GM19240 (cell line): Measurements from ENCODE around the gene ASB17.
"Not testable (repeated sequence)": the region's sequence is repeated elsewhere in the genome, so short reads cannot be mapped to it uniquely, and the experiment has no call there.

Experiments
- DNase-seq: peaks from one replicate; pipeline ENCODE4 v3.0.0; 2011; ENCODE audit warnings: low spot score; ENCODE audit not compliant: insufficient read length

The ASB17 gene

GRCh38 chr1:75932304-75932703 is at the start of gene ASB17:
ASB17 (minus strand) TSS chr1:75932404; CDS start chr1:75932291, 113 bp downstream.
- no peak for DNase-seq

GRCh38 chr1:75980972-75981897 is 49.0 kb upstream of the ASB17 start:
- no peak for DNase-seq

GRCh38 chr1:75970631-75971030 is 38.4 kb upstream of the ASB17 start:
- no peak for DNase-seq

GRCh38 chr1:75969550-75969949 is 37.3 kb upstream of the ASB17 start:
- no peak for DNase-seq

- no peak for DNase-seq
Measured at GRCh38 chr1:75967719-75968118, 35.5 kb upstream of the ASB17 start.

GRCh38 chr1:75964760-75965408 is 32.7 kb upstream of the ASB17 start:
- no peak for DNase-seq

- not testable (repeated sequence) for DNase-seq
Measured at GRCh38 chr1:75964110-75964759, 32.0 kb upstream of the ASB17 start.

- no peak for DNase-seq
Measured at GRCh38 chr1:75954586-75954985, 22.4 kb upstream of the ASB17 start.

GRCh38 chr1:75953461-75953860 is 21.3 kb upstream of the ASB17 start:
- DNase-seq, result no peak

GRCh38 chr1:75952016-75952415 is 19.8 kb upstream of the ASB17 start:
- no peak for DNase-seq

GRCh38 chr1:75950176-75950575 is 18.0 kb upstream of the ASB17 start:
- DNase-seq, result no peak

GRCh38 chr1:75943037-75943436 is 10.8 kb upstream of the ASB17 start:
- DNase-seq, result not testable (repeated sequence)

GRCh38 chr1:75937034-75937433 is 4.8 kb upstream of the ASB17 start:
- no peak for DNase-seq

- DNase-seq, result no peak
Measured at GRCh38 chr1:75922698-75923097, 9.5 kb downstream of the ASB17 start.

GRCh38 chr1:75916834-75917233 is 15.4 kb downstream of the ASB17 start:
- DNase-seq, result no peak

GRCh38 chr1:75908717-75909152 is 23.5 kb downstream of the ASB17 start:
- no peak for DNase-seq

GRCh38 chr1:75901371-75901770 is 30.8 kb downstream of the ASB17 start:
- DNase-seq, result no peak

- DNase-seq, result no peak
Measured at GRCh38 chr1:75884437-75884836, 47.8 kb downstream of the ASB17 start.

- no peak for DNase-seq
Measured at GRCh38 chr1:75879985-75880384, 52.2 kb downstream of the ASB17 start.

- DNase-seq, result no peak
Measured at GRCh38 chr1:75870951-75871350, 61.3 kb downstream of the ASB17 start.
